Measurements from ENCODE around the gene FGGY. TPM values are rescaled to one million over a fixed set of nuclear protein-coding genes. Genes with fewer than 3 reads are reported as not detected.
"Not testable (repeated sequence)": the region's sequence is repeated elsewhere in the genome, so short reads cannot be mapped to it uniquely, and the experiment has no call there.

Gene FGGY
- total RNA-seq, 2 donors from 2014 or later = 14.1 to 14.8 TPM

DNA sequence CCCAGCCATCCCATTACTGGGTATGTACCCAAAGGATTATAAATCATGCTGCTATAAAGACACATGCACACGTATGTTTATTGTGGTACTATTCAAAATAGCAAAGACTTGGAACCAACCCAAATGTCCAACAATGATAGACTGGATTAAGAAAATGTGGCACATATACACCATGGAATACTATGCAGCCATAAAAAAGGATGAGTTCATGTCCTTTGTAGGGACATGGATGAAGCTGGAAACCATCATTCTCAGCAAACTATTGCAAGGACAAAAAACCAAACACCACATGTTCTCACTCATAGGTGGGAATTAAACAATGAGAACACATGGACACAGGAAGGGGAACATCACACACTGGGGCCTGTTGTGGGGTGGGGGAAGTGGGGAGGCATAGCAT, 40.5 kb upstream of the FGGY start:
- not testable (repeated sequence) for H3K4me1 ChIP-seq (ENCODE audit: control insufficient read depth, insufficient read depth, low read length); H3K4me3 ChIP-seq (ENCODE audit: low read length)
- WGBS, 2 experiments (ENCODE audit: insufficient coverage in 1 of 2, insufficient read length in 1 of 2) = no CpG with 5 or more reads among the region's 1 CpG

DNA sequence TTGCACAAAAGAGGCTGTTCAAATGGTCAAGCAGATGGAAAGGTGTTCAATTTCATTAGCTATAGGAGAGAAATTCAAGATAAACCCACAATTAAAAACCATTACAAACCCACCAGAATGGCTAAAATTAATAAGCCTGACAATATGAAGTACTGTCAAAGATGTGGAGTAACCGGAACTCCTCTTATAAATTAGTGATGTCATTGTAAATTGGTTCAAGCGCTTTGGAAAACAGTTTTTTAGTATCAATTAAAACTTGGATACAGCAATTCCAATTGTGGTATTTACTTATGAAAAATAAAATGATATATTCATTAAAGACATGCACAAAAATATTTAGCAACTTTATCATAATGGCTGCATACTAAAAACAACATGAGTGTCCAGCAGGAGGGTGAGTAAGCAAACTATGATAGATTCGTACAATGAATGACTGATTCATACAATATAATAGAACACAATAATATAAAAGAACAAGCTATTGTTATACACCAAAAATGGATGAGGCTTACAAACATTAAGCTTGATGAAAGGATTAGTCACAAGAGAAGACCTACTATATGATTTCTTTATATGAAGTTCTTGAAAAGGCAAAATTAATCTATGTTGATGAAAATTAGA, 38.4 kb upstream of the FGGY start:
- TF ChIP-seq, protein P1, sequence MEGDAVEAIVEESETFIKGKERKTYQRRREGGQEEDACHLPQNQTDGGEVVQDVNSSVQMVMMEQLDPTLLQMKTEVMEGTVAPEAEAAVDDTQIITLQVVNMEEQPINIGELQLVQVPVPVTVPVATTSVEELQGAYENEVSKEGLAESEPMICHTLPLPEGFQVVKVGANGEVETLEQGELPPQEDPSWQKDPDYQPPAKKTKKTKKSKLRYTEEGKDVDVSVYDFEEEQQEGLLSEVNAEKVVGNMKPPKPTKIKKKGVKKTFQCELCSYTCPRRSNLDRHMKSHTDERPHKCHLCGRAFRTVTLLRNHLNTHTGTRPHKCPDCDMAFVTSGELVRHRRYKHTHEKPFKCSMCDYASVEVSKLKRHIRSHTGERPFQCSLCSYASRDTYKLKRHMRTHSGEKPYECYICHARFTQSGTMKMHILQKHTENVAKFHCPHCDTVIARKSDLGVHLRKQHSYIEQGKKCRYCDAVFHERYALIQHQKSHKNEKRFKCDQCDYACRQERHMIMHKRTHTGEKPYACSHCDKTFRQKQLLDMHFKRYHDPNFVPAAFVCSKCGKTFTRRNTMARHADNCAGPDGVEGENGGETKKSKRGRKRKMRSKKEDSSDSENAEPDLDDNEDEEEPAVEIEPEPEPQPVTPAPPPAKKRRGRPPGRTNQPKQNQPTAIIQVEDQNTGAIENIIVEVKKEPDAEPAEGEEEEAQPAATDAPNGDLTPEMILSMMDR (conservative IDR thresholded peaks at IDR 0.05) = no peak
- Histone ChIP-seq H3K9me3 (ENCODE audit: control insufficient read depth, low read length) (no peaks in the 10 kb centered on the region), H3K4me1 (ENCODE audit: control insufficient read depth, insufficient read depth, low read length) (no peaks in the 10 kb centered on the region), H3K27ac (ENCODE audit: low read depth, low read length) (no peak overlapping the region), H3K9ac (ENCODE audit: extremely low read depth, low read length, poor library complexity, severe bottlenecking) (no peak overlapping the region), H3K27me3 (ENCODE audit: control insufficient read depth, insufficient read depth, low read length, poor library complexity, severe bottlenecking) (no peaks in the 10 kb centered on the region), H3K4me3 (ENCODE audit: low read length) (no peak overlapping the region), H3K36me3 (ENCODE audit: control insufficient read depth, insufficient read depth, low read length) (no peaks in the 10 kb centered on the region)
- H3K27ac Mint-ChIP-seq = no peak overlapping the region
- WGBS, 2 experiments (ENCODE audit: insufficient coverage in 1 of 2, insufficient read length in 1 of 2) = 78% methylated on average over 2 of the region's 3 CpGs; no CpG with 5 or more reads in 1 of the 2 experiments
- H3K27me3 Mint-ChIP-seq (ENCODE audit: insufficient read depth) = peaks cover 1% of the 10 kb centered on the region
- H3K36me3 Mint-ChIP-seq (ENCODE audit: low read depth) = no peaks in the 10 kb centered on the region
- peaks cover 2% of the 10 kb centered on the region for H3K9me3 Mint-ChIP-seq
- peaks cover 6% of the 10 kb centered on the region for H3K4me1 Mint-ChIP-seq
- H3K4me3 Mint-ChIP-seq = no peak overlapping the region
- no peak for DNase-seq

More for the DNA sequence above, 40.5 kb upstream of the FGGY start:
- H3K27ac Mint-ChIP-seq; H3K4me1 Mint-ChIP-seq; H3K4me3 Mint-ChIP-seq; H3K9me3 ChIP-seq (ENCODE audit: control insufficient read depth, low read length); H3K9me3 Mint-ChIP-seq; H3K27me3 ChIP-seq (ENCODE audit: control insufficient read depth, insufficient read depth, low read length, poor library complexity, severe bottlenecking); H3K9ac ChIP-seq (ENCODE audit: extremely low read depth, low read length, poor library complexity, severe bottlenecking); H3K36me3 Mint-ChIP-seq (ENCODE audit: low read depth); H3K36me3 ChIP-seq (ENCODE audit: control insufficient read depth, insufficient read depth, low read length); DNase-seq; H3K27ac ChIP-seq (ENCODE audit: low read depth, low read length); H3K27me3 Mint-ChIP-seq (ENCODE audit: insufficient read depth): not testable (repeated sequence)

DNA sequence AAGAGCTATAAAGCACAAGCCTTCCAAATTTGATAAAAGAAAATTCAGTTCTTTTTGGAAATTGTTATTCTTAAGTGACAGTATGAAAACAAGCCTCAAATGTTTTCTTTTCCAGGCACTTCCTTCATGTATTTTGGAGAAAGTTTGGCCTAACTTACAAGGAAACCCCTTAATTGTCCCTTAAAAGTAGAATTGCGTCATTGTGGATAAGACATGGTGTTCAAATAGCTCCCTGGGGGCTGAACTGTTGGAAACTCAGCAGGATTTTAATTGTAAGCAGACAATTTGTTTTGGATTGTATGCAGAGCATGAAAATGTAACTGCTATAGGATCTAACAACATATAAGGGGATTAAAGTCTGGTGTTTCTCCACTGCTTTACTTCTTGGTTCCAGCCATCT, 35.4 kb upstream of the FGGY start:
- TF ChIP-seq, protein P1 (conservative IDR thresholded peaks at IDR 0.05) = no peak
- H3K9ac ChIP-seq (ENCODE audit: extremely low read depth, low read length, poor library complexity, severe bottlenecking) = no peak overlapping the region
- H3K4me3 ChIP-seq (ENCODE audit: low read length) = no peak overlapping the region
- H3K27ac ChIP-seq (ENCODE audit: low read depth, low read length) = no peak overlapping the region
- H3K27ac Mint-ChIP-seq = no peak overlapping the region
- no peaks in the 10 kb centered on the region for H3K36me3 Mint-ChIP-seq (ENCODE audit: low read depth)
- peaks cover 6% of the 10 kb centered on the region for H3K4me1 Mint-ChIP-seq
- peaks cover 1% of the 10 kb centered on the region for H3K27me3 Mint-ChIP-seq (ENCODE audit: insufficient read depth)
- H3K4me3 Mint-ChIP-seq = no peak overlapping the region
- no peaks in the 10 kb centered on the region for H3K27me3 ChIP-seq (ENCODE audit: control insufficient read depth, insufficient read depth, low read length, poor library complexity, severe bottlenecking)
- H3K36me3 ChIP-seq (ENCODE audit: control insufficient read depth, insufficient read depth, low read length) = no peaks in the 10 kb centered on the region
- no peaks in the 10 kb centered on the region for H3K9me3 Mint-ChIP-seq
- DNase-seq = no peak
- 81 to 100% methylated on average over 1 of the region's 1 CpG for WGBS, 2 experiments (ENCODE audit: insufficient coverage in 1 of 2, insufficient read length in 1 of 2)
- H3K9me3 ChIP-seq (ENCODE audit: control insufficient read depth, low read length) = peaks cover 5% of the 10 kb centered on the region
- no peaks in the 10 kb centered on the region for H3K4me1 ChIP-seq (ENCODE audit: control insufficient read depth, insufficient read depth, low read length)

DNA sequence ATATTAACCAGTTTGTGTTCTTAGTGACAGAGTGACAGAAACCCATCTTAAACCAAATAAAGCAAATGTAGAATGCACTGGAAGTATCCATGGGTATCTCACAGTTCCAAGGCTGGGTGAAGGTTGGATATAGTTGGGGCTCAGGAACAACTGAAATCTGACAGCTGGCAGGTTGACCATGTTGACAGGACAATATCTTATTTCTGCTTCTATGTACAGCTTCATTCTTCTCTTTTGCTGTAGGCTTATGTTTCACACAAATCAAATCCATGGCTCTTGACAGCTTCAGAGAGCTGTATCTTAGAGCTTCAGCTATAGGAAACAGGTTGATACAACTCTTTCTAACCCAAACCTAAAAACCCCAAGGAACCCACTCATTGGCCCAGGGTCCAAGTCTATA, 34.3 kb upstream of the FGGY start:
- H3K4me1 ChIP-seq (ENCODE audit: control insufficient read depth, insufficient read depth, low read length) = no peaks in the 10 kb centered on the region
- Mint-ChIP-seq H3K27me3 (ENCODE audit: insufficient read depth) (peaks cover 1% of the 10 kb centered on the region), H3K9me3 (no peaks in the 10 kb centered on the region), H3K4me1 (peaks cover 6% of the 10 kb centered on the region), H3K36me3 (ENCODE audit: low read depth) (no peaks in the 10 kb centered on the region), H3K27ac (no peak overlapping the region), H3K4me3 (no peak overlapping the region)
- TF ChIP-seq, protein P1 (conservative IDR thresholded peaks at IDR 0.05) = no peak
- H3K4me3 ChIP-seq (ENCODE audit: low read length) = no peak overlapping the region
- DNase-seq = no peak
- H3K27ac ChIP-seq (ENCODE audit: low read depth, low read length) = no peak overlapping the region
- H3K27me3 ChIP-seq (ENCODE audit: control insufficient read depth, insufficient read depth, low read length, poor library complexity, severe bottlenecking) = no peaks in the 10 kb centered on the region
- no peak overlapping the region for H3K9ac ChIP-seq (ENCODE audit: extremely low read depth, low read length, poor library complexity, severe bottlenecking)
- H3K36me3 ChIP-seq (ENCODE audit: control insufficient read depth, insufficient read depth, low read length) = no peaks in the 10 kb centered on the region
- H3K9me3 ChIP-seq (ENCODE audit: control insufficient read depth, low read length) = peaks cover 5% of the 10 kb centered on the region

Measured in endodermal cell (in vitro differentiated cells).